Endothelial cell of umbilical vein (primary cell): Measurements from ENCODE around the gene LLGL2.

ENCODE experiments used
- EZH2 ChIP-seq: IDR thresholded peaks from 2 replicates; pipeline ENCODE4 v1.6.1; 2012; ENCODE audit warnings: borderline replicate concordance, low read depth, mild to moderate bottlenecking, moderate library complexity, low read length, inconsistent platforms; ENCODE audit not compliant: severe bottlenecking
- MAX ChIP-seq: IDR thresholded peaks from 2 replicates; pipeline ENCODE4 v1.6.1; 2011; ENCODE audit not compliant: insufficient read depth, insufficient read length
- POLR2AphosphoS5 ChIP-seq: IDR thresholded peaks from 2 replicates; pipeline ENCODE4 v1.6.1; 2012; ENCODE audit warnings: low read depth, mild to moderate bottlenecking, control low read depth, low read length, moderate library complexity; ENCODE audit not compliant: insufficient read depth
- TF ChIP-seq, protein P1 (sequence below), 2 donors: IDR thresholded peaks; 1 replicate in 1 of 2; 2 replicates in 1 of 2; pipeline ENCODE4 v1.5.1; 2011; ENCODE audit warnings: low read length in 2 of 2, mild to moderate bottlenecking in 2 of 2, moderate library complexity in 2 of 2, control low read depth in 1 of 2, inconsistent platforms in 1 of 2, low read depth in 1 of 2; ENCODE audit not compliant: insufficient read depth in 1 of 2; ENCODE audit errors: extremely low read depth in 1 of 2

DNA sequence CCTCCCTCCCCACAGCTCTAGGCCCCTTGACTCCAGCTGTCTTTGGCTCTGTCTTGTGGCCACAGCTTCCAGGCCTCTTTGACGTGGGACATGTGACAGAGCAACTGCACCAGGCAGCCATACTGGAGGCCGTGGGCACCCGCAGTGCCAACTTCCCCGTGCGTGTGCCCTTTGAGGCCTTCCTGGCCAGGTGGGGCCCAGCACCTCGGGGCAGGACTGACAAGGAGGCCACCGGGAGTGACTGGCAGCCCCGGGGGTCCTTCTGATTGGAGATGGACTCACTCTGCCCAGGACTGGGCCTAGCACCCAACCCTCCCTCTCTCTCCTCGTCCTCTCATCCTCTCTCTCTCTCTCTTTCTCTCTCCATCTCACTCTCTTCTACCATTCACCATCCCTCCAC, 77.6 kb downstream of the LLGL2 start:
- TF ChIP-seq POLR2AphosphoS5 (no peak), MAX (no peak), EZH2 (no peak)
- TF ChIP-seq, protein P1, sequence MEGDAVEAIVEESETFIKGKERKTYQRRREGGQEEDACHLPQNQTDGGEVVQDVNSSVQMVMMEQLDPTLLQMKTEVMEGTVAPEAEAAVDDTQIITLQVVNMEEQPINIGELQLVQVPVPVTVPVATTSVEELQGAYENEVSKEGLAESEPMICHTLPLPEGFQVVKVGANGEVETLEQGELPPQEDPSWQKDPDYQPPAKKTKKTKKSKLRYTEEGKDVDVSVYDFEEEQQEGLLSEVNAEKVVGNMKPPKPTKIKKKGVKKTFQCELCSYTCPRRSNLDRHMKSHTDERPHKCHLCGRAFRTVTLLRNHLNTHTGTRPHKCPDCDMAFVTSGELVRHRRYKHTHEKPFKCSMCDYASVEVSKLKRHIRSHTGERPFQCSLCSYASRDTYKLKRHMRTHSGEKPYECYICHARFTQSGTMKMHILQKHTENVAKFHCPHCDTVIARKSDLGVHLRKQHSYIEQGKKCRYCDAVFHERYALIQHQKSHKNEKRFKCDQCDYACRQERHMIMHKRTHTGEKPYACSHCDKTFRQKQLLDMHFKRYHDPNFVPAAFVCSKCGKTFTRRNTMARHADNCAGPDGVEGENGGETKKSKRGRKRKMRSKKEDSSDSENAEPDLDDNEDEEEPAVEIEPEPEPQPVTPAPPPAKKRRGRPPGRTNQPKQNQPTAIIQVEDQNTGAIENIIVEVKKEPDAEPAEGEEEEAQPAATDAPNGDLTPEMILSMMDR (IDR thresholded peaks at IDR 0.05; ENCODE audit: extremely low read depth in 1 of 2, insufficient read depth in 1 of 2, low read depth in 1 of 2, low read length in 2 of 2) = no peak
